Measurements from ENCODE around the gene ZNF638. TPM values are rescaled to one million over a fixed set of nuclear protein-coding genes. Genes with fewer than 3 reads are reported as not detected.

Gene ZNF638
- total and polyA plus RNA-seq, 10 of the 15 experiments (the other 5 are each of a cell fraction or from before 2014, with no cell fraction given): 37.6 to 133 (median 64.5) TPM

DNA sequence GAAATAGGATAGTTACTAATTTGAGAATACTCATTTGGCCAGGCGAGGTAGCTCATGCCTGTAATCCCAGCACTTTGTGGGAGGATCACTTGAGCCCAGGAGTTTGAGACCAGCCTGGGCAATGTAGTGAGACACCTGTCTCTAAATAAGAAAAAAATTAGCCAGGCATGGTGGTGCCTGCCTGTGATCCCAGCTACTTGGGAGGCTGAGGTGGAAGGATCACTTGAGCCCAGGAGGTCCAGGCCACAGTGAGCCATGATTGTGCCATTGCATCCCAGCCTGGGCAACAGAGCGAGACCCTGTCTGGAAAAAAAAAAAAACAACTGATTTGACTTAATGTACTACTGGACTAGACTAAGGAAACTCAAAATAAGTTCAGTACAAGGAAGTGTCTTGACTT, 32.7 kb upstream of the ZNF638 start (continued):
- no peak for TF ChIP-seq SKIL (IDR thresholded peaks at IDR 0.05; ENCODE audit: low read depth, poor library complexity, severe bottlenecking)
- no peak for TF ChIP-seq SREBF1 (IDR thresholded peaks at IDR 0.05; ENCODE audit: low read length)

GRCh38 chr2:71299507-71299906, 32.1 kb upstream of the ZNF638 start:
- H4K20me1 ChIP-seq (ENCODE audit: control insufficient read depth, insufficient read depth): no peaks in the 10 kb centered on the region
- no peak overlapping the region for H3K4me3 ChIP-seq
- 46% methylated on average over 1 of the region's 2 CpGs for WGBS (ENCODE audit: insufficient coverage, insufficient replicate concordance, low lambda C conversion rate, missing lambda C conversion rate)
- H3K27me3 ChIP-seq (replicated peaks in 1 of 2; ENCODE audit: control insufficient read depth in 2 of 2, insufficient read depth in 2 of 2, low read length in 1 of 2): no peaks in the 10 kb centered on the region
- H3K79me2 ChIP-seq (ENCODE audit: control insufficient read depth, insufficient read depth, low read length): no peaks in the 10 kb centered on the region
- no peaks in the 10 kb centered on the region for H3K36me3 ChIP-seq (ENCODE audit: control insufficient read depth in 2 of 2, insufficient read depth in 2 of 2, low read length in 1 of 2)
- CTCF ChIA-PET: interaction anchor here (0.7 to 5.3 kb wide), 52 partner anchors 8 to 1445 kb away, joined by 3 to 242 read pairs (median 4); partner anchors contain the start of gene ZNF638
- BruUV-seq (replicated peaks): no TSS peak
- intact Hi-C loops (cut with micrococcal nuclease; ENCODE audit: unreplicated experiment): loop anchor here (1.0 kb wide), 1 partner anchor 211 kb away; no protein-coding TSS in a partner anchor
- H3K9me3 ChIP-seq (replicated peaks; ENCODE audit: control insufficient read depth, insufficient read depth, low read length): no peaks in the 10 kb centered on the region
- SMC1A ChIA-PET (ENCODE audit: uncharacterized antibody, unreplicated experiment): interaction anchor here (0.7 to 2.9 kb wide), 18 partner anchors 8 to 249 kb away, joined by 3 to 74 read pairs (median 4); no protein-coding TSS in a partner anchor
- RAD21 ChIA-PET (ENCODE audit: unreplicated experiment): interaction anchor here (0.6 to 5.1 kb wide), 17 partner anchors 8 to 1280 kb away, joined by 3 to 158 read pairs (median 3); partner anchors contain the start of gene ZNF638
- FAIRE-seq (peak; percentile 56), DNase-seq (ENCODE audit: low read depth, low spot score) (no peak), ATAC-seq (peak; percentile 54)
- no peaks in the 10 kb centered on the region for H3K4me1 ChIP-seq (ENCODE audit: control insufficient read depth, insufficient read depth, low read length)
- H3K9ac ChIP-seq (ENCODE audit: control insufficient read depth, insufficient read depth, low read length): no peak overlapping the region
- no peak overlapping the region for H3K27ac ChIP-seq (ENCODE audit: control insufficient read depth, insufficient read depth)
- peak overlapping the region; percentile 17; the same call in 1 of the 2 replicates for H2AFZ ChIP-seq (ENCODE audit: control insufficient read depth, low read depth, low read length)
- in situ Hi-C loops (cut with MboI): loop anchor here (25.0 kb wide), 1 partner anchor 838 kb away; the partner anchor contains the start of gene CYP26B1
- no peak overlapping the region for H3K4me2 ChIP-seq (ENCODE audit: control insufficient read depth, insufficient read depth)
- TF ChIP-seq RAD21 (IDR thresholded peaks at IDR 0.05; ENCODE audit: insufficient read depth, low read depth, low read length) (peak; percentile 72), SMC3 (IDR thresholded peaks at IDR 0.05; ENCODE audit: borderline replicate concordance, low read length) (peak; percentile 48; the same call in 1 of the 2 replicates), ZNF687 (IDR thresholded peaks at IDR 0.05) (no peak), CTCF (IDR thresholded peaks at IDR 0.05 in 2 of 3, conservative IDR thresholded peaks at IDR 0.05 in 1 of 3; ENCODE audit: control insufficient read depth in 2 of 3, extremely low read depth in 1 of 3, insufficient read depth in 1 of 3, low read depth in 3 of 3, low read length in 3 of 3) (peak; percentile 65 to 68 (median 67); a peak in 5 of 6 replicates), POU2F2 (IDR thresholded peaks at IDR 0.05; ENCODE audit: borderline replicate concordance, low read depth, low read length) (no peak)
- POLR2A ChIA-PET: interaction anchor here (1.0 kb wide), 2 partner anchors 33 to 211 kb away, joined by 7 to 9 read pairs; no protein-coding TSS in a partner anchor

All from GM12878 (cell line).